H9 (cell line): ENCODE measurements around the gene CYP2A7. TPM values are rescaled to one million over a fixed set of nuclear protein-coding genes. Genes with fewer than 3 reads are reported as not detected.

Source experiments
- DNase-seq: peaks from one replicate; pipeline ENCODE4 v3.0.0-alpha.2; 2017
- H2AFZ ChIP-seq: one replicate; pipeline ENCODE4 v1.6.1; 2013; ENCODE audit warnings: mild to moderate bottlenecking, low read length, control low read depth, moderate library complexity
- H2AK5ac ChIP-seq: 2 replicates; pipeline ENCODE4 v1.6.1; 2013; ENCODE audit warnings: low read length, control low read depth, mixed read lengths; ENCODE audit not compliant: insufficient read length
- H2BK120ac ChIP-seq: one replicate; pipeline ENCODE4 v1.6.1; 2013; ENCODE audit warnings: low read depth, mild to moderate bottlenecking, low read length, control low read depth, inconsistent platforms; ENCODE audit not compliant: poor library complexity, severe bottlenecking
- H2BK12ac ChIP-seq: 2 replicates; pipeline ENCODE4 v1.6.1; 2013; ENCODE audit warnings: low read length, control low read depth, mixed read lengths, low read depth; ENCODE audit not compliant: insufficient read length
- H2BK15ac ChIP-seq: 2 replicates; pipeline ENCODE4 v1.6.1; 2013; ENCODE audit warnings: low read depth, low read length, control low read depth
- H2BK20ac ChIP-seq: one replicate; pipeline ENCODE4 v1.6.1; 2013; ENCODE audit warnings: low read depth, mild to moderate bottlenecking, low read length, control low read depth, inconsistent platforms; ENCODE audit not compliant: poor library complexity, severe bottlenecking
- H2BK5ac ChIP-seq: 2 replicates; pipeline ENCODE4 v1.6.1; 2013; ENCODE audit warnings: low read length, control low read depth, mixed read lengths; ENCODE audit not compliant: insufficient read length
- H3K14ac ChIP-seq: 2 replicates; pipeline ENCODE4 v1.6.1; 2013; ENCODE audit warnings: low read length, control low read depth; ENCODE audit not compliant: insufficient read depth
- H3K18ac ChIP-seq: 2 replicates; pipeline ENCODE4 v1.6.1; 2013; ENCODE audit warnings: low read depth, mild to moderate bottlenecking, mixed read lengths, low read length, control low read depth; ENCODE audit not compliant: insufficient read length
- H3K23ac ChIP-seq: 2 replicates; pipeline ENCODE4 v1.6.1; 2013; ENCODE audit warnings: low read length, control low read depth, mixed read lengths, low read depth; ENCODE audit not compliant: insufficient read length
- H3K23me2 ChIP-seq: 2 replicates; pipeline ENCODE4 v1.6.1; 2013; ENCODE audit warnings: low read depth, mild to moderate bottlenecking, mixed read lengths, low read length, control low read depth; ENCODE audit not compliant: insufficient read length, poor library complexity, severe bottlenecking
- H3K27ac ChIP-seq: 2 replicates; pipeline ENCODE4 v1.5.1; 2013; ENCODE audit warnings: low read length, control low read depth, mixed read lengths, low read depth; ENCODE audit not compliant: insufficient read length
- H3K27me3 ChIP-seq: 2 replicates; pipeline ENCODE4 v1.6.1; 2013; ENCODE audit warnings: low read length, control low read depth, inconsistent platforms; ENCODE audit not compliant: insufficient read depth
- H3K4ac ChIP-seq: 2 replicates; pipeline ENCODE4 v1.6.1; 2013; ENCODE audit warnings: low read depth, mild to moderate bottlenecking, control low read depth, inconsistent platforms, low read length, moderate library complexity
- H3K4me1 ChIP-seq: 2 replicates; pipeline ENCODE4 v1.6.1; 2013; ENCODE audit warnings: low read length, control low read depth, inconsistent platforms; ENCODE audit not compliant: insufficient read depth
- H3K4me2 ChIP-seq: 2 replicates; pipeline ENCODE4 v1.6.1; 2013; ENCODE audit warnings: low read length, control low read depth, mixed read lengths; ENCODE audit not compliant: insufficient read length, insufficient read depth
- H3K56ac ChIP-seq: 2 replicates; pipeline ENCODE4 v1.6.1; 2013; ENCODE audit warnings: low read depth, mild to moderate bottlenecking, mixed read lengths, low read length, control low read depth; ENCODE audit not compliant: insufficient read length
- H3K79me1 ChIP-seq: 2 replicates; pipeline ENCODE4 v1.6.1; 2013; ENCODE audit warnings: low read depth, mild to moderate bottlenecking, moderate library complexity, low read length, control low read depth, inconsistent platforms; ENCODE audit not compliant: insufficient read depth, poor library complexity, severe bottlenecking
- H3K79me2 ChIP-seq: 2 replicates; pipeline ENCODE4 v1.6.1; 2013; ENCODE audit warnings: low read length, control low read depth, inconsistent platforms; ENCODE audit not compliant: insufficient read depth
- H3K9ac ChIP-seq: 2 replicates; pipeline ENCODE4 v1.6.1; 2013; ENCODE audit warnings: low read length, control low read depth, mixed read lengths; ENCODE audit not compliant: insufficient read length; ENCODE audit errors: extremely low read depth
- H3K9me3 ChIP-seq: one replicate; pipeline ENCODE4 v1.6.1; 2013; ENCODE audit warnings: low read depth, low read length, inconsistent platforms; ENCODE audit not compliant: control insufficient read depth
- H3T11ph ChIP-seq: one replicate; pipeline ENCODE4 v1.6.1; 2013; ENCODE audit warnings: mild to moderate bottlenecking, low read length, control low read depth, inconsistent platforms
- H4K20me1 ChIP-seq: one replicate; pipeline ENCODE4 v1.6.1; 2013; ENCODE audit not compliant: control insufficient read depth, insufficient read length, insufficient read depth
- H4K5ac ChIP-seq: 2 replicates; pipeline ENCODE4 v1.6.1; 2013; ENCODE audit warnings: low read depth, mild to moderate bottlenecking, mixed read lengths, low read length, control low read depth; ENCODE audit not compliant: insufficient read length
- H4K8ac ChIP-seq: replicated peaks from 2 replicates; pipeline ENCODE4 v1.6.1; 2013; ENCODE audit warnings: low read length, control low read depth, mixed read lengths, low read depth; ENCODE audit not compliant: insufficient read length
- H4K91ac ChIP-seq: 2 replicates; pipeline ENCODE4 v1.6.1; 2013; ENCODE audit warnings: low read depth, mild to moderate bottlenecking, moderate library complexity, mixed read lengths, low read length, control low read depth; ENCODE audit not compliant: insufficient read length
- H3K27ac Mint-ChIP-seq, 3 experiments: 2 replicates in 2 of 3; 3 replicates in 1 of 3; pipeline ENCODE4 v1.8.0; 2020 to 2021; ENCODE audit warnings: mixed read lengths in 3 of 3, mild to moderate bottlenecking in 1 of 3, moderate library complexity in 1 of 3
- H3K27me3 Mint-ChIP-seq: 2 replicates; pipeline ENCODE4 v1.8.0; 2021; ENCODE audit warnings: low read depth, mild to moderate bottlenecking, moderate library complexity, mixed read lengths
- H3K36me3 Mint-ChIP-seq, 3 experiments: 2 replicates in 2 of 3; 3 replicates in 1 of 3; pipeline ENCODE4 v1.8.0; 2020 to 2021; ENCODE audit warnings: low read depth in 3 of 3, mixed read lengths in 3 of 3; ENCODE audit not compliant: insufficient read depth in 1 of 3
- H3K4me1 Mint-ChIP-seq, 2 experiments: 2 replicates each; pipeline ENCODE4 v1.8.0; 2020; ENCODE audit warnings: mixed read lengths in 2 of 2
- H3K4me3 Mint-ChIP-seq, 2 experiments: 2 replicates in 1 of 2; 3 replicates in 1 of 2; pipeline ENCODE4 v1.8.0; 2020 to 2021; ENCODE audit warnings: mild to moderate bottlenecking in 2 of 2, mixed read lengths in 2 of 2, moderate library complexity in 1 of 2
- H3K9me3 Mint-ChIP-seq, 2 experiments: 2 replicates in 1 of 2; 3 replicates in 1 of 2; pipeline ENCODE4 v1.8.0; 2020; ENCODE audit warnings: mild to moderate bottlenecking in 2 of 2, mixed read lengths in 2 of 2, moderate library complexity in 1 of 2
- total RNA-seq: library from RNA; stranded (reverse); gene quantifications from 2 replicates; pipeline ENCODE4 v1.2.1, GENCODE V29; 2021
- TF ChIP-seq, protein P1 (sequence below): fragments of 200-600 bp; sonication (generic); conservative IDR thresholded peaks from 3 replicates; pipeline ENCODE4 v1.8.0; 2021; ENCODE audit warnings: antibody characterized with exemption, mild to moderate bottlenecking

The CYP2A7 gene
- total RNA-seq, 1 experiment from 2014 or later, result not detected

DNA sequence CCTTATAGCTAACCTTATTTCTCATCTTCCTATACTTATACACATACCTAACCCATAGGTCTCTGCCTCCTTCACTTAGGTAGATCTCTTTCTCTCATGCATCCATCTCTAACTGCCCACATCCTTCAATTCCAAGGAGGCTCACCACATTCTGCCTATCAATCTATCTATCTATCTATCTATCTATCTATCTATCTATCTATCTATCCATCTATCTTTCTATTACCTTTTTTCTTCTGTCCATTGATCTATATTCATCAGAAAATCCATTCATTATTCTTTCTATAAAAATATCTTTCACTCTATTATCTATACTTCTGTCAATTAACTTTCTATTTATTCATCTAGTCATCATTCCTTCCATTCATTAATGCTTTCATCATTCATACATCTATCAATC lies 11.1 kb upstream of the CYP2A7 start:
- Histone ChIP-seq H2BK20ac (no peak overlapping the region), H3K23me2 (no peaks in the 10 kb centered on the region), H3K18ac (no peak overlapping the region), H2AK5ac (no peak overlapping the region), H3K27ac (no peak overlapping the region), H3K79me1 (no peaks in the 10 kb centered on the region), H3T11ph (no peak overlapping the region), H3K79me2 (no peaks in the 10 kb centered on the region), H3K27me3 (no peaks in the 10 kb centered on the region), H3K56ac (no peak overlapping the region), H3K9me3 (no peaks in the 10 kb centered on the region), H3K23ac (no peak overlapping the region), H3K4me1 (no peaks in the 10 kb centered on the region), H2BK5ac (no peak overlapping the region), H3K4me2 (no peak overlapping the region), H4K20me1 (no peaks in the 10 kb centered on the region), H2BK12ac (no peak overlapping the region), H2BK15ac (no peak overlapping the region), H3K4ac (no peak overlapping the region), H2BK120ac (no peak overlapping the region), H4K8ac (no peak overlapping the region), H3K14ac (no peak overlapping the region), H3K9ac (no peak overlapping the region), H4K5ac (no peak overlapping the region), H2AFZ (no peak overlapping the region), H4K91ac (no peak overlapping the region)
- no peaks in the 10 kb centered on the region for H3K4me1 Mint-ChIP-seq
- no peak for DNase-seq
- H3K27ac Mint-ChIP-seq, result no peak overlapping the region
- TF ChIP-seq, protein P1, sequence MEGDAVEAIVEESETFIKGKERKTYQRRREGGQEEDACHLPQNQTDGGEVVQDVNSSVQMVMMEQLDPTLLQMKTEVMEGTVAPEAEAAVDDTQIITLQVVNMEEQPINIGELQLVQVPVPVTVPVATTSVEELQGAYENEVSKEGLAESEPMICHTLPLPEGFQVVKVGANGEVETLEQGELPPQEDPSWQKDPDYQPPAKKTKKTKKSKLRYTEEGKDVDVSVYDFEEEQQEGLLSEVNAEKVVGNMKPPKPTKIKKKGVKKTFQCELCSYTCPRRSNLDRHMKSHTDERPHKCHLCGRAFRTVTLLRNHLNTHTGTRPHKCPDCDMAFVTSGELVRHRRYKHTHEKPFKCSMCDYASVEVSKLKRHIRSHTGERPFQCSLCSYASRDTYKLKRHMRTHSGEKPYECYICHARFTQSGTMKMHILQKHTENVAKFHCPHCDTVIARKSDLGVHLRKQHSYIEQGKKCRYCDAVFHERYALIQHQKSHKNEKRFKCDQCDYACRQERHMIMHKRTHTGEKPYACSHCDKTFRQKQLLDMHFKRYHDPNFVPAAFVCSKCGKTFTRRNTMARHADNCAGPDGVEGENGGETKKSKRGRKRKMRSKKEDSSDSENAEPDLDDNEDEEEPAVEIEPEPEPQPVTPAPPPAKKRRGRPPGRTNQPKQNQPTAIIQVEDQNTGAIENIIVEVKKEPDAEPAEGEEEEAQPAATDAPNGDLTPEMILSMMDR, result no peak
- no peaks in the 10 kb centered on the region for H3K36me3 Mint-ChIP-seq
- H3K9me3 Mint-ChIP-seq, result no peaks in the 10 kb centered on the region
- no peak overlapping the region for H3K4me3 Mint-ChIP-seq
- peaks cover 36% of the 10 kb centered on the region for H3K27me3 Mint-ChIP-seq
